Kidney (tissue), 14 donors: Measurements from ENCODE around the gene MRPS12. TPM values are rescaled to one million over a fixed set of nuclear protein-coding genes. Genes with fewer than 3 reads are reported as not detected.

Experiments
- DNase-seq, 5 donors: peaks; one replicate each; pipeline ENCODE4 v3.0.0-alpha.2; 2013 to 2020
- FAIRE-seq: peaks from 2 replicates; lab custom pipeline; 2012; peaks lifted over from hg19 to GRCh38; lab: Jason Lieb, UNC
- H3K27ac ChIP-seq, 2 donors: one replicate each; pipeline ENCODE4 v1.7.0; 2013; ENCODE audit warnings: low read depth in 2 of 2, low read length in 2 of 2, inconsistent platforms in 1 of 2
- H3K27me3 ChIP-seq: one replicate; pipeline ENCODE4 v1.7.1; 2013; ENCODE audit warnings: low read length, inconsistent platforms; ENCODE audit not compliant: control insufficient read depth, insufficient read depth
- H3K36me3 ChIP-seq, 3 donors: one replicate each; pipeline versions ENCODE4 v1.7.0 to v1.7.1; 2013; ENCODE audit warnings: low read length in 3 of 3, control low read depth in 1 of 3, inconsistent platforms in 1 of 3; ENCODE audit not compliant: insufficient read depth in 3 of 3, control insufficient read depth in 2 of 3
- H3K4me1 ChIP-seq, 3 donors: one replicate each; pipeline versions ENCODE4 v1.7.0 to v1.7.1; 2013; ENCODE audit warnings: low read length in 3 of 3, inconsistent platforms in 1 of 3, low read depth in 1 of 3; ENCODE audit not compliant: control insufficient read depth in 2 of 3, insufficient read depth in 2 of 3
- H3K4me3 ChIP-seq, 3 donors: one replicate each; pipeline versions ENCODE4 v1.7.0 to v1.8.1; 2013; ENCODE audit warnings: low read length in 3 of 3, control low read depth in 1 of 3, inconsistent platforms in 1 of 3
- H3K9ac ChIP-seq, 3 donors: one replicate each; pipeline versions ENCODE4 v1.7.0 to v1.7.1; 2013; ENCODE audit warnings: low read length in 3 of 3, control low read depth in 1 of 3, inconsistent platforms in 1 of 3
- H3K9me3 ChIP-seq, 3 donors: one replicate each; pipeline versions ENCODE4 v1.7.0 to v1.7.1; 2013; ENCODE audit warnings: low read length in 3 of 3, control low read depth in 1 of 3, inconsistent platforms in 1 of 3; ENCODE audit not compliant: control insufficient read depth in 2 of 3, insufficient read depth in 1 of 3
- intact Hi-C: fragments of 100-400 bp; cut with DNase I; formaldehyde crosslinking; loops from one replicate; pipeline ENCODE4 v1.11.1; 2022
- polyA plus RNA-seq: library from polyadenylated mRNA; stranded (reverse); fragments of 350-450 nt; fragmentation: Illumina TruSeq; extraction: RNeasy Lipid Tissue Mini Kit (QIAGEN cat#74804); gene quantifications from one replicate; pipeline ENCODE4 v1.2.3, GENCODE V29; 2014; ENCODE audit warnings: low read depth, low replicate concordance; ENCODE audit not compliant: insufficient read depth
- total RNA-seq: library from RNA; stranded (reverse); fragmentation: NEBNext Ultra II Directional; extraction: Animal tissue kit (Norgen Biotek cat#: 25700); gene quantifications from one replicate; pipeline ENCODE4 v1.2.1, GENCODE V29; 2021
- TF ChIP-seq, protein P1 (sequence below): IDR thresholded peaks from 3 replicates; pipeline ENCODE4 v1.5.1; 2012; ENCODE audit warnings: mild to moderate bottlenecking, moderate library complexity, borderline replicate concordance; ENCODE audit not compliant: insufficient read depth; ENCODE audit errors: extremely low read depth
- donor health status: control.
- donor health status: control.
- donor health status: control.
- donor health status: control.
- donor health status: control.
- donor health status: DM: yes; HTN: yes; CAD: no.
- donor health status: Normal renal cell carcinoma (clear cell type).

Gene MRPS12
- total and polyA plus RNA-seq, 2 donors from 2014 or later: 28.5 to 110 TPM

GRCh38 chr19:38977445-38978325, 46.9 kb downstream of the MRPS12 start:
- TF ChIP-seq, protein P1, sequence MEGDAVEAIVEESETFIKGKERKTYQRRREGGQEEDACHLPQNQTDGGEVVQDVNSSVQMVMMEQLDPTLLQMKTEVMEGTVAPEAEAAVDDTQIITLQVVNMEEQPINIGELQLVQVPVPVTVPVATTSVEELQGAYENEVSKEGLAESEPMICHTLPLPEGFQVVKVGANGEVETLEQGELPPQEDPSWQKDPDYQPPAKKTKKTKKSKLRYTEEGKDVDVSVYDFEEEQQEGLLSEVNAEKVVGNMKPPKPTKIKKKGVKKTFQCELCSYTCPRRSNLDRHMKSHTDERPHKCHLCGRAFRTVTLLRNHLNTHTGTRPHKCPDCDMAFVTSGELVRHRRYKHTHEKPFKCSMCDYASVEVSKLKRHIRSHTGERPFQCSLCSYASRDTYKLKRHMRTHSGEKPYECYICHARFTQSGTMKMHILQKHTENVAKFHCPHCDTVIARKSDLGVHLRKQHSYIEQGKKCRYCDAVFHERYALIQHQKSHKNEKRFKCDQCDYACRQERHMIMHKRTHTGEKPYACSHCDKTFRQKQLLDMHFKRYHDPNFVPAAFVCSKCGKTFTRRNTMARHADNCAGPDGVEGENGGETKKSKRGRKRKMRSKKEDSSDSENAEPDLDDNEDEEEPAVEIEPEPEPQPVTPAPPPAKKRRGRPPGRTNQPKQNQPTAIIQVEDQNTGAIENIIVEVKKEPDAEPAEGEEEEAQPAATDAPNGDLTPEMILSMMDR: no peak
- H3K36me3 ChIP-seq: no peaks in the 10 kb centered on the region
- peaks cover 0 to 4% (median 0%) of the 10 kb centered on the region in 3 donors for H3K9me3 ChIP-seq
- intact Hi-C loops: no loop called here
- no peak overlapping the region for H3K4me3 ChIP-seq
- H3K9ac ChIP-seq: peak overlapping the region in 1 of 3 donors; percentile 20
- H3K27ac ChIP-seq: peak overlapping the region in 1 of 2 donors; percentile 9
- H3K27me3 ChIP-seq: no peaks in the 10 kb centered on the region
- H3K4me1 ChIP-seq: peaks cover 0 to 5% (median 0%) of the 10 kb centered on the region in 3 donors
- DNase-seq: no peak
- FAIRE-seq: no peak

GRCh38 chr19:38978326-38978689, 47.6 kb downstream of the MRPS12 start:
- intact Hi-C loops: no loop called here

GRCh38 chr19:38979812-38980211, 49.1 kb downstream of the MRPS12 start:
- FAIRE-seq (no peak), DNase-seq (no peak)
- Histone ChIP-seq H3K9ac (no peak overlapping the region), H3K9me3 (peaks cover 0 to 4% (median 0%) of the 10 kb centered on the region in 3 donors), H3K36me3 (no peaks in the 10 kb centered on the region), H3K4me3 (no peak overlapping the region), H3K4me1 (peaks cover 0 to 5% (median 0%) of the 10 kb centered on the region in 3 donors), H3K27ac (no peak overlapping the region), H3K27me3 (no peaks in the 10 kb centered on the region)
- intact Hi-C loops: no loop called here
- TF ChIP-seq, protein P1: no peak

More at GRCh38 chr19:38978326-38978689, 47.6 kb downstream of the MRPS12 start:
- Histone ChIP-seq H3K27ac (no peak overlapping the region), H3K9ac (no peak overlapping the region), H3K27me3 (no peaks in the 10 kb centered on the region), H3K36me3 (no peaks in the 10 kb centered on the region), H3K4me3 (no peak overlapping the region), H3K4me1 (peaks cover 0 to 5% (median 0%) of the 10 kb centered on the region in 3 donors), H3K9me3 (peaks cover 0 to 4% (median 0%) of the 10 kb centered on the region in 3 donors)
- FAIRE-seq (no peak), DNase-seq (no peak)
- TF ChIP-seq, protein P1: no peak
